HTERT RPE-1 (cell line): ENCODE measurements around the gene PID1.

Experiments
- in situ Hi-C: fragments of 300-500 bp; cut with MboI; formaldehyde crosslinking; loops from 4 replicates; pipeline ENCODE4 v1.14.3; 2020; ENCODE audit warnings: low sequenced_read_pairs

PID1 gene

GRCh38 chr2:229033816-229034215, 237.3 kb downstream of the PID1 start:
- in situ Hi-C loops: no loop called here

GRCh38 chr2:229032608-229033234, 238.4 kb downstream of the PID1 start:
- in situ Hi-C loops: no loop called here

GRCh38 chr2:229027353-229028105, 243.6 kb downstream of the PID1 start:
- in situ Hi-C loops: no loop called here

GRCh38 chr2:229025653-229026052, 245.4 kb downstream of the PID1 start:
- in situ Hi-C loops: no loop called here

- in situ Hi-C loops: no loop called here
Observed at GRCh38 chr2:229022652-229023051, 248.4 kb downstream of the PID1 start.

GRCh38 chr2:229022071-229022470, 249.0 kb downstream of the PID1 start:
- in situ Hi-C loops: no loop called here

- in situ Hi-C loops: no loop called here
Observed at GRCh38 chr2:229009816-229010215, 261.3 kb downstream of the PID1 start.

- in situ Hi-C loops: no loop called here
Observed at GRCh38 chr2:229003256-229003655, 267.8 kb downstream of the PID1 start.

GRCh38 chr2:229001196-229001595, 269.9 kb downstream of the PID1 start:
- in situ Hi-C loops: no loop called here

GRCh38 chr2:228999326-228999725, 271.8 kb downstream of the PID1 start:
- in situ Hi-C loops: no loop called here

GRCh38 chr2:228988786-228989185, 282.3 kb downstream of the PID1 start:
- in situ Hi-C loops: no loop called here

GRCh38 chr2:228987441-228988155, 283.5 kb downstream of the PID1 start:
- in situ Hi-C loops: no loop called here

GRCh38 chr2:228986961-228987360, 284.1 kb downstream of the PID1 start:
- in situ Hi-C loops: no loop called here

GRCh38 chr2:228983700-228984099, 287.4 kb downstream of the PID1 start:
- in situ Hi-C loops: no loop called here

- in situ Hi-C loops: no loop called here
Observed at GRCh38 chr2:228974169-228974568, 296.9 kb downstream of the PID1 start.
